Karpas-422 (cell line): ENCODE data around the gene C11orf54. TPM values are rescaled to one million over a fixed set of nuclear protein-coding genes. Genes with fewer than 3 reads are reported as not detected.

Experiments used
- DNase-seq: peaks from one replicate; pipeline ENCODE4 v3.0.0-alpha.2; 2015
- H2AFZ ChIP-seq: fragments of 200-600 bp; sonication (generic); 2 replicates; pipeline ENCODE4 v1.6.1; 2014; ENCODE audit warnings: antibody characterized with exemption, low read length, mixed read lengths
- H3K27ac ChIP-seq: fragments of 200-600 bp; sonication (generic); 2 replicates; pipeline ENCODE4 v1.5.1; 2014; ENCODE audit warnings: mild to moderate bottlenecking, low read length, moderate library complexity
- H3K27me3 ChIP-seq: fragments of 200-600 bp; sonication (generic); 2 replicates; pipeline ENCODE4 v1.6.1; 2014; ENCODE audit warnings: low read length, mixed read lengths
- H3K36me3 ChIP-seq: fragments of 200-600 bp; sonication (generic); 2 replicates; pipeline ENCODE4 v1.6.1; 2014; ENCODE audit warnings: low read length, mixed read lengths; ENCODE audit not compliant: insufficient read depth
- H3K4me1 ChIP-seq: fragments of 200-600 bp; sonication (generic); 2 replicates; pipeline ENCODE4 v1.6.1; 2014; ENCODE audit warnings: mild to moderate bottlenecking, low read length, mixed read lengths
- H3K4me2 ChIP-seq: fragments of 200-600 bp; sonication (generic); 2 replicates; pipeline ENCODE4 v1.6.1; 2014; ENCODE audit warnings: low read length, low read depth, mild to moderate bottlenecking; ENCODE audit not compliant: poor library complexity, severe bottlenecking
- H3K4me3 ChIP-seq: fragments of 200-600 bp; sonication (generic); 2 replicates; pipeline ENCODE4 v1.5.1; 2014; ENCODE audit warnings: mild to moderate bottlenecking, antibody characterized with exemption, low read length, mixed read lengths
- H3K79me2 ChIP-seq: fragments of 200-600 bp; sonication (generic); 2 replicates; pipeline ENCODE4 v1.6.1; 2014; ENCODE audit warnings: mild to moderate bottlenecking, low read length, mixed read lengths
- H3K9ac ChIP-seq: fragments of 200-600 bp; sonication (generic); 2 replicates; pipeline ENCODE4 v1.6.0; 2014; ENCODE audit warnings: low read length
- H3K9me2 ChIP-seq: fragments of 200-600 bp; sonication (generic), shearing (Covaris generic); replicated peaks from 2 replicates; pipeline ENCODE4 v1.6.0; 2014; ENCODE audit warnings: mild to moderate bottlenecking, low read length, moderate library complexity; ENCODE audit not compliant: insufficient read depth
- H3K9me3 ChIP-seq: fragments of 300-700, 200-600 bp; sonication (generic); 2 replicates; pipeline ENCODE4 v1.6.1; 2014; ENCODE audit warnings: low read length, mixed read lengths
- H4K20me1 ChIP-seq: fragments of 200-600 bp; sonication (generic); 2 replicates; pipeline ENCODE4 v1.6.1; 2014; ENCODE audit warnings: mild to moderate bottlenecking, antibody characterized with exemption, low read length, low read depth; ENCODE audit not compliant: insufficient read depth
- total RNA-seq: library from RNA; depleted of rRNA; stranded (reverse); fragments of >200 nt; shearing (Covaris generic); gene quantifications from 2 replicates; pipeline ENCODE4 v1.2.3, GENCODE V29; 2014; ENCODE audit warnings: low replicate concordance

Gene C11orf54
- total RNA-seq, 1 experiment from 2014 or later: 81.4 TPM

GRCh38 chr11:93729129-93729616, 12.3 kb upstream of the C11orf54 start:
- peaks cover 6% of the 10 kb centered on the region for H3K4me1 ChIP-seq
- no peaks in the 10 kb centered on the region for H3K9me3 ChIP-seq
- no peak overlapping the region for H2AFZ ChIP-seq
- no peak overlapping the region for H3K9ac ChIP-seq
- peaks cover 33% of the 10 kb centered on the region for H4K20me1 ChIP-seq
- H3K79me2 ChIP-seq: peaks cover 11% of the 10 kb centered on the region; the same call in 1 of the 2 replicates
- H3K27me3 ChIP-seq: no peaks in the 10 kb centered on the region
- H3K27ac ChIP-seq: peak overlapping the region; percentile 0; the same call in 1 of the 2 replicates
- DNase-seq: peak; percentile 71
- no peaks in the 10 kb centered on the region for H3K9me2 ChIP-seq
- no peak overlapping the region for H3K4me2 ChIP-seq
- peaks cover 93% of the 10 kb centered on the region for H3K36me3 ChIP-seq
- no peak overlapping the region for H3K4me3 ChIP-seq

GRCh38 chr11:93730108-93731107, 11.1 kb upstream of the C11orf54 start:
- H3K4me3 ChIP-seq: no peak overlapping the region
- no peak overlapping the region for H3K4me2 ChIP-seq
- no peak overlapping the region for H2AFZ ChIP-seq
- H3K9me2 ChIP-seq: no peaks in the 10 kb centered on the region
- H3K27me3 ChIP-seq: no peaks in the 10 kb centered on the region
- peak; percentile 56 for DNase-seq
- peaks cover 23% of the 10 kb centered on the region for H3K79me2 ChIP-seq
- peaks cover 46% of the 10 kb centered on the region for H4K20me1 ChIP-seq
- 0 out of 2 replicates have a peak overlapping the region, but pooled peaks have one; percentile 0 for H3K27ac ChIP-seq
- peaks cover 18% of the 10 kb centered on the region for H3K4me1 ChIP-seq
- no peaks in the 10 kb centered on the region for H3K9me3 ChIP-seq
- H3K9ac ChIP-seq: no peak overlapping the region
- H3K36me3 ChIP-seq: peaks cover 98% of the 10 kb centered on the region

- Histone ChIP-seq H3K4me2 (no peak overlapping the region), H2AFZ (no peak overlapping the region), H3K9ac (no peak overlapping the region), H3K36me3 (peaks cover 100% of the 10 kb centered on the region), H3K4me1 (peaks cover 37% of the 10 kb centered on the region), H4K20me1 (peaks cover 65% of the 10 kb centered on the region), H3K4me3 (no peak overlapping the region), H3K9me3 (no peaks in the 10 kb centered on the region), H3K27me3 (no peaks in the 10 kb centered on the region), H3K27ac (peak overlapping the region; percentile 85; the same call in 1 of the 2 replicates), H3K9me2 (no peaks in the 10 kb centered on the region), H3K79me2 (peaks cover 43% of the 10 kb centered on the region)
- DNase-seq: peak; percentile 51
Observed at GRCh38 chr11:93732237-93732892, 9.1 kb upstream of the C11orf54 start.

GRCh38 chr11:93733474-93733873, 8.0 kb upstream of the C11orf54 start:
- Histone ChIP-seq H3K4me1 (peaks cover 49% of the 10 kb centered on the region), H3K9me3 (no peaks in the 10 kb centered on the region), H3K27me3 (no peaks in the 10 kb centered on the region), H3K27ac (peak overlapping the region; percentile 85), H3K9me2 (no peaks in the 10 kb centered on the region), H3K9ac (no peak overlapping the region), H3K36me3 (peaks cover 100% of the 10 kb centered on the region), H3K79me2 (peaks cover 54% of the 10 kb centered on the region), H3K4me3 (no peak overlapping the region), H4K20me1 (peaks cover 76% of the 10 kb centered on the region), H2AFZ (no peak overlapping the region), H3K4me2 (no peak overlapping the region)
- DNase-seq: peak; percentile 49

GRCh38 chr11:93734427-93735222, 6.8 kb upstream of the C11orf54 start:
- Histone ChIP-seq H3K36me3 (peaks cover 100% of the 10 kb centered on the region), H3K27ac (peak overlapping the region; percentile 85), H3K4me1 (peaks cover 60% of the 10 kb centered on the region), H2AFZ (no peak overlapping the region), H3K79me2 (peaks cover 66% of the 10 kb centered on the region), H4K20me1 (peaks cover 87% of the 10 kb centered on the region), H3K9me3 (no peaks in the 10 kb centered on the region), H3K4me2 (peak overlapping the region; percentile 92), H3K4me3 (no peak overlapping the region), H3K27me3 (no peaks in the 10 kb centered on the region), H3K9ac (no peak overlapping the region), H3K9me2 (no peaks in the 10 kb centered on the region)
- peak; percentile 61 for DNase-seq

- Histone ChIP-seq H3K9me2 (no peaks in the 10 kb centered on the region), H3K4me1 (peaks cover 64% of the 10 kb centered on the region), H3K4me3 (no peak overlapping the region), H3K9ac (no peak overlapping the region; the same call in 1 of the 2 replicates), H2AFZ (no peak overlapping the region), H3K4me2 (peak overlapping the region; percentile 92), H3K27me3 (no peaks in the 10 kb centered on the region), H3K36me3 (peaks cover 100% of the 10 kb centered on the region), H3K79me2 (peaks cover 76% of the 10 kb centered on the region), H3K27ac (peak overlapping the region; percentile 85), H3K9me3 (no peaks in the 10 kb centered on the region), H4K20me1 (peaks cover 90% of the 10 kb centered on the region)
- DNase-seq: peak; percentile 76
Observed at GRCh38 chr11:93735627-93736026, 5.8 kb upstream of the C11orf54 start.

GRCh38 chr11:93736129-93736528, 5.3 kb upstream of the C11orf54 start:
- H3K9me3 ChIP-seq: no peaks in the 10 kb centered on the region
- H2AFZ ChIP-seq: no peak overlapping the region
- peaks cover 97% of the 10 kb centered on the region for H3K36me3 ChIP-seq
- peaks cover 88% of the 10 kb centered on the region for H4K20me1 ChIP-seq
- H3K4me2 ChIP-seq: peak overlapping the region; percentile 92
- no peaks in the 10 kb centered on the region for H3K27me3 ChIP-seq
- no peaks in the 10 kb centered on the region for H3K9me2 ChIP-seq
- H3K27ac ChIP-seq: peak overlapping the region; percentile 85
- peaks cover 81% of the 10 kb centered on the region for H3K79me2 ChIP-seq
- DNase-seq: no peak
- H3K9ac ChIP-seq: peak overlapping the region; percentile 0; the same call in 1 of the 2 replicates
- peaks cover 64% of the 10 kb centered on the region for H3K4me1 ChIP-seq
- H3K4me3 ChIP-seq: peak overlapping the region; percentile 79; the same call in 1 of the 2 replicates
